Kidney (tissue), 14 donors: Measurements from ENCODE around the gene GAL3ST2. TPM values are rescaled to one million over a fixed set of nuclear protein-coding genes. Genes with fewer than 3 reads are reported as not detected.

Experiments
- DNase-seq, 5 donors: peaks; one replicate each; pipeline ENCODE4 v3.0.0-alpha.2; 2013 to 2020
- FAIRE-seq: peaks from 2 replicates; lab custom pipeline; 2012; peaks lifted over from hg19 to GRCh38; lab: Jason Lieb, UNC
- H3K27ac ChIP-seq, 2 donors: one replicate each; pipeline ENCODE4 v1.7.0; 2013; ENCODE audit warnings: low read depth in 2 of 2, low read length in 2 of 2, inconsistent platforms in 1 of 2
- H3K27me3 ChIP-seq: one replicate; pipeline ENCODE4 v1.7.1; 2013; ENCODE audit warnings: low read length, inconsistent platforms; ENCODE audit not compliant: control insufficient read depth, insufficient read depth
- H3K36me3 ChIP-seq, 3 donors: one replicate each; pipeline versions ENCODE4 v1.7.0 to v1.7.1; 2013; ENCODE audit warnings: low read length in 3 of 3, control low read depth in 1 of 3, inconsistent platforms in 1 of 3; ENCODE audit not compliant: insufficient read depth in 3 of 3, control insufficient read depth in 2 of 3
- H3K4me1 ChIP-seq, 3 donors: one replicate each; pipeline versions ENCODE4 v1.7.0 to v1.7.1; 2013; ENCODE audit warnings: low read length in 3 of 3, inconsistent platforms in 1 of 3, low read depth in 1 of 3; ENCODE audit not compliant: control insufficient read depth in 2 of 3, insufficient read depth in 2 of 3
- H3K4me3 ChIP-seq, 3 donors: one replicate each; pipeline versions ENCODE4 v1.7.0 to v1.8.1; 2013; ENCODE audit warnings: low read length in 3 of 3, control low read depth in 1 of 3, inconsistent platforms in 1 of 3
- H3K9ac ChIP-seq, 3 donors: one replicate each; pipeline versions ENCODE4 v1.7.0 to v1.7.1; 2013; ENCODE audit warnings: low read length in 3 of 3, control low read depth in 1 of 3, inconsistent platforms in 1 of 3
- H3K9me3 ChIP-seq, 3 donors: one replicate each; pipeline versions ENCODE4 v1.7.0 to v1.7.1; 2013; ENCODE audit warnings: low read length in 3 of 3, control low read depth in 1 of 3, inconsistent platforms in 1 of 3; ENCODE audit not compliant: control insufficient read depth in 2 of 3, insufficient read depth in 1 of 3
- intact Hi-C: fragments of 100-400 bp; cut with DNase I; formaldehyde crosslinking; loops from one replicate; pipeline ENCODE4 v1.11.1; 2022
- polyA plus RNA-seq: library from polyadenylated mRNA; stranded (reverse); fragments of 350-450 nt; fragmentation: Illumina TruSeq; extraction: RNeasy Lipid Tissue Mini Kit (QIAGEN cat#74804); gene quantifications from one replicate; pipeline ENCODE4 v1.2.3, GENCODE V29; 2014; ENCODE audit warnings: low read depth, low replicate concordance; ENCODE audit not compliant: insufficient read depth
- total RNA-seq: library from RNA; stranded (reverse); fragmentation: NEBNext Ultra II Directional; extraction: Animal tissue kit (Norgen Biotek cat#: 25700); gene quantifications from one replicate; pipeline ENCODE4 v1.2.1, GENCODE V29; 2021
- TF ChIP-seq, protein P1 (sequence below): IDR thresholded peaks from 3 replicates; pipeline ENCODE4 v1.5.1; 2012; ENCODE audit warnings: mild to moderate bottlenecking, moderate library complexity, borderline replicate concordance; ENCODE audit not compliant: insufficient read depth; ENCODE audit errors: extremely low read depth
- donor health status: control.
- donor health status: control.
- donor health status: control.
- donor health status: control.
- donor health status: control.
- donor health status: DM: yes; HTN: yes; CAD: no.
- donor health status: Normal renal cell carcinoma (clear cell type).

GAL3ST2 gene
- total and polyA plus RNA-seq, 2 donors from 2014 or later = 0.19 to 0.39 TPM

DNA sequence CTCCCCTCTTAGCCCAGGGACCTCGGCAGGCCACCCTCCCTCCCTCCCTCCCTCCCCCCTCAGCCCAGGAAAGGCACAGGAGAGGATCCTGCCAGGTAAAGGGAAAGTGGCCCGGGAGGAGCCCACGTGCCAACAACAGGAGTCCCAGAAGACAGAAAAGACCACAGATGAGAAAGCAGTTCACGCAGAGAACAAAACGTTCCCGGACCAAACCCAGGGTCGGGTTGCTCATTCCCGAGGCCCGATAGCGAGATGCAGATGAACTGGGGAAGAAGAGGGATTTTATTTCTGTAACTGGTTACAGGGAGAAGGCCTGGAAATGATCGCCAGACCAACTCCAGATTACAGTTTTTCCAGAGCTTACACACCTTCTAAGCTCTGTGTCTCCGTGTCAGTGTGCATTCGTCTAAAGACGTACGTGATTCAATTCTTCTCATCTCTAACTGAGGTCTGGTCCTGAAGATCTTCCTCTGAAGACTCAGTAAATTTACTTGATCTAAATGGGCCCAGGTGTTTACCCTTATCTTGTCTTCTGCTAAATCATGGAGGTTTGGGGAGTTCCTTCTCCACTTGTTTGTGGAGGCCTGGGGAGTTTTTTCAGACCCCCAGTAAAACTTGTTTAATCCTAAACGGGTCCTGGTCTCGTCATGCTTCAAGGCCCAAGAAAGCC is 31.6 kb downstream of the GAL3ST2 start:
- intact Hi-C loops = no loop called here
- Histone ChIP-seq H3K9ac (no peak overlapping the region), H3K4me1 (peaks cover 3 to 17% (median 6%) of the 10 kb centered on the region in 3 donors), H3K27me3 (no peaks in the 10 kb centered on the region), H3K27ac (peak overlapping the region; percentile 47 to 57), H3K9me3 (no peaks in the 10 kb centered on the region), H3K36me3 (no peaks in the 10 kb centered on the region), H3K4me3 (no peak overlapping the region)
- FAIRE-seq (no peak), DNase-seq (peak; percentile 49 to 70 (median 63))
- TF ChIP-seq, protein P1, sequence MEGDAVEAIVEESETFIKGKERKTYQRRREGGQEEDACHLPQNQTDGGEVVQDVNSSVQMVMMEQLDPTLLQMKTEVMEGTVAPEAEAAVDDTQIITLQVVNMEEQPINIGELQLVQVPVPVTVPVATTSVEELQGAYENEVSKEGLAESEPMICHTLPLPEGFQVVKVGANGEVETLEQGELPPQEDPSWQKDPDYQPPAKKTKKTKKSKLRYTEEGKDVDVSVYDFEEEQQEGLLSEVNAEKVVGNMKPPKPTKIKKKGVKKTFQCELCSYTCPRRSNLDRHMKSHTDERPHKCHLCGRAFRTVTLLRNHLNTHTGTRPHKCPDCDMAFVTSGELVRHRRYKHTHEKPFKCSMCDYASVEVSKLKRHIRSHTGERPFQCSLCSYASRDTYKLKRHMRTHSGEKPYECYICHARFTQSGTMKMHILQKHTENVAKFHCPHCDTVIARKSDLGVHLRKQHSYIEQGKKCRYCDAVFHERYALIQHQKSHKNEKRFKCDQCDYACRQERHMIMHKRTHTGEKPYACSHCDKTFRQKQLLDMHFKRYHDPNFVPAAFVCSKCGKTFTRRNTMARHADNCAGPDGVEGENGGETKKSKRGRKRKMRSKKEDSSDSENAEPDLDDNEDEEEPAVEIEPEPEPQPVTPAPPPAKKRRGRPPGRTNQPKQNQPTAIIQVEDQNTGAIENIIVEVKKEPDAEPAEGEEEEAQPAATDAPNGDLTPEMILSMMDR = no peak

DNA sequence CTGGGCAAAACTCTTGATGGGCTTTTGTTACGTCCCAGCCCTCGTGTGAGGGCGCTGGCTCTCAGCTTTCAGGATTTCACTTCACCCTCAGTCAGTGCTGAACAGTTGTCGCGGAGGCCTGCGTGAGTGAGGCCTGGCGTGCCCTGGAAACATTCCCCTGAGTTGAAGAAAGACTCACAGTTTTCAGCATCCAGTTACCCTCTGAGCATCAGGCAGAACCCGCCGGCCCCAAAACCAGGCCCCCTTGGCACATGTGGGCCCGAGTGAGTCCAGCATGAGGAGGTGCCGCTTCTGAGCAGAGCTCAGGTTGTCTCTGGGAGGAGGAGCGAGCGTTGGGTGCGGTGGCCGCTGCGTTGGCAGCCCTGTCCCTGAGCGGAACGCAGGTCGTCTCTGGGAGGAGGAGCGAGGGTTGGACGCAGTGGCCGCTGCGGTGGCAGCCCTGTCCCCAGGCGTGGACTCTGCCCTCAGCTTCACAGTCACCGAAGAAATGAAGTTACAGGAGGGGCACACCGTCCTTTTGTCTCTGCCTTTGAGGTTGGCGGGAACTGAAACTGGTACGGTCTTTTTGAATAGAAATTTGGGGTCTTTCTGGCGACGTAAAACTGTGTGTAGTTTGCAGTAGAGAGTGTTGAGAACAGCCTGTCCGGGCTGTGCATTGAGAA is 32.2 kb downstream of the GAL3ST2 start, which contains the start of gene NEU4:
TSS of gene NEU4 (plus strand) at position 473 of the 662 bp plus-strand sequence. CDS start 5,292 bp downstream, outside the sequence.
- Histone ChIP-seq H3K27ac (peak within 1 kb of the TSS; percentile 47 to 57), H3K9me3 (no peaks in the 10 kb centered on the region), H3K9ac (no peak within 1 kb of the TSS), H3K36me3 (no peaks in the 10 kb centered on the region), H3K4me1 (peaks cover 3 to 13% (median 6%) of the 10 kb centered on the region in 3 donors), H3K4me3 (no peak within 1 kb of the TSS), H3K27me3 (no peaks in the 10 kb centered on the region)
- TF ChIP-seq, protein P1 = no peak
- intact Hi-C loops = no loop called here
- FAIRE-seq (no peak), DNase-seq (peak; percentile 64 to 78 (median 67))

DNA sequence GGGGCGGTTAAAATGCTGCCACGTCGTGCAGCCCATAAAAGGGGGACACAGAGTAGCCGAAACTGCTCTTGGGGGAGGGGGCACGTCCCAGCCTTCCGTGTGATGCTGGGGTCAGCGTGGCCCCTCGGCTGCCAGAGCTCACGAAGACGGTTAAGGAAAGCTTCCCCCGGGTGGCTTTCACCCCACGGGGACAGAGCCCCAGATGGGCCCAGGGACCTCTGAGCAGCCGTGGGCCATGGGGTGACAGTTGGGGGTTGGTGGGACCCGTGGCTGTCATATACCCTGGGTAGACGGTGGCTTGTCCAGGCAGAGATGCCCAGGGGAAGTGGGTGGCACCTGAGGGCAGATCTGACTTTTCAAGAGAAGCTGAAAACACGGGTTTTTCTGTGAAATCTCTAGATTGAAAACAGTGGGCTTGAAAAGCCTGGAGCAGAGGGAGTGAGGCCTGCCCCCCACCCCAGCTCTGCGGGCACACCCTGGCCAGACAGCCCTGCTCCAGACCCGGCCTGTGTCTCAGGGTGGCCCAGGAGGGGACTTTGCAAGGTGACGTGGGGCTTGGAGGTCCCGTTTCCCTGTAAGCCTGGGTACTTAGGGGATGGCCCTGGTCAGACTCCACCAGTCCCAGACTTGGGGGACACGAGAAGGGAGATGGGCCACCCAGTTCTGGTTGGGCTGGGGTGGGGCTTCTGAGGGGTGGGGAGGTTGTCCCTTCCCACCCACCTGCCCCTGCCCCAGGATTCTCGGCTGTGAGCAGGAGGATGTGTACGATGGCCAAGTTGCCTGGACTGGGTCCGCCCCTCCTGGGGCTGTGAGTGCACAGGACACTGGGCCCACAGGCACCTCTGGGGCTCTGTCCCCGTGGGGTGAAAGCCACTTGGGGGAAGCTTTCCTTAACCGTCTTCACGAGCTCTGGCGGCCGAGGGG is 33.0 kb downstream of the GAL3ST2 start:
- no peaks in the 10 kb centered on the region for H3K27me3 ChIP-seq
- DNase-seq = peak in 2 of 5 donors; percentile 60 to 65
- no peak overlapping the region for H3K4me3 ChIP-seq

More for the DNA sequence above, 33.0 kb downstream of the GAL3ST2 start:
- intact Hi-C loops = no loop called here
- H3K9me3 ChIP-seq = no peaks in the 10 kb centered on the region
- no peak overlapping the region for H3K9ac ChIP-seq
- no peak for FAIRE-seq
- H3K36me3 ChIP-seq = no peaks in the 10 kb centered on the region
- TF ChIP-seq, protein P1 = no peak
- peak overlapping the region in 1 of 2 donors; percentile 57 for H3K27ac ChIP-seq
- peaks cover 2 to 8% (median 2%) of the 10 kb centered on the region in 3 donors for H3K4me1 ChIP-seq
